ENCODE results near the gene RTF2. TPM values are rescaled to one million over a fixed set of nuclear protein-coding genes. Genes with fewer than 3 reads are reported as not detected.

Gene RTF2
- total RNA-seq, 1 donor from 2014 or later = 42.4 TPM

DNA sequence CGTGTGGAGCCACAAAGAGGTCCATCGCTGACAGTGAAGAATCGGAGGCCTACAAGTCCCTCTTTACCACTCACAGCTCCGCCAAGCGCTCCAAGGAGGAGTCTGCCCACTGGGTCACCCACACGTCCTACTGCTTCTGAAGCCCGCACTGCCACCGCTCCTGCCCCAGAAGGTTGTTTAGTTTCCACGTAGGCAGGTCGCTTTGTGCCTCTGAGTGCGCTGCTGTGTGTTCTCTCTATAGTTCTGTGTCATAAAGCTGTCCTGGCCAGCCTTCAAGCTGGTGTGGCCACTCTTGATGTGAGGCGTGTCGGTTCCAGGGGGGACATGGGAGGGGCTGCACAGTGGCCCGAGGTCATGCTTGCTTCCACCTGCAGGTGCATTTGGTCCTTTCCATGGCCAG is 49.7 kb downstream of the RTF2 start:
- H3K9ac ChIP-seq = no peak overlapping the region
- no peak overlapping the region for H2AFZ ChIP-seq (replicated peaks)
- TF ChIP-seq EZH2phosphoT487 (IDR thresholded peaks at IDR 0.05) = no peak
- TF ChIP-seq EZH2 (IDR thresholded peaks at IDR 0.05) = no peak
- TF ChIP-seq, protein P1, sequence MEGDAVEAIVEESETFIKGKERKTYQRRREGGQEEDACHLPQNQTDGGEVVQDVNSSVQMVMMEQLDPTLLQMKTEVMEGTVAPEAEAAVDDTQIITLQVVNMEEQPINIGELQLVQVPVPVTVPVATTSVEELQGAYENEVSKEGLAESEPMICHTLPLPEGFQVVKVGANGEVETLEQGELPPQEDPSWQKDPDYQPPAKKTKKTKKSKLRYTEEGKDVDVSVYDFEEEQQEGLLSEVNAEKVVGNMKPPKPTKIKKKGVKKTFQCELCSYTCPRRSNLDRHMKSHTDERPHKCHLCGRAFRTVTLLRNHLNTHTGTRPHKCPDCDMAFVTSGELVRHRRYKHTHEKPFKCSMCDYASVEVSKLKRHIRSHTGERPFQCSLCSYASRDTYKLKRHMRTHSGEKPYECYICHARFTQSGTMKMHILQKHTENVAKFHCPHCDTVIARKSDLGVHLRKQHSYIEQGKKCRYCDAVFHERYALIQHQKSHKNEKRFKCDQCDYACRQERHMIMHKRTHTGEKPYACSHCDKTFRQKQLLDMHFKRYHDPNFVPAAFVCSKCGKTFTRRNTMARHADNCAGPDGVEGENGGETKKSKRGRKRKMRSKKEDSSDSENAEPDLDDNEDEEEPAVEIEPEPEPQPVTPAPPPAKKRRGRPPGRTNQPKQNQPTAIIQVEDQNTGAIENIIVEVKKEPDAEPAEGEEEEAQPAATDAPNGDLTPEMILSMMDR (IDR thresholded peaks at IDR 0.05) = no peak
- no peak overlapping the region for H3K27ac ChIP-seq
- H3K4me1 ChIP-seq = no peaks in the 10 kb centered on the region
- no peak overlapping the region for H3K27ac Mint-ChIP-seq
- no peak overlapping the region for H3K4me3 Mint-ChIP-seq
- peaks cover 16% of the 10 kb centered on the region for H3K9me3 Mint-ChIP-seq
- H3K4me3 ChIP-seq = no peak overlapping the region
- DNase-seq (ENCODE audit: low spot score) = no peak
- no peak overlapping the region for H3K4me2 ChIP-seq
- no peaks in the 10 kb centered on the region for H3K9me3 ChIP-seq (ENCODE audit: low read depth)
- no peaks in the 10 kb centered on the region for H3K27me3 ChIP-seq
- no peaks in the 10 kb centered on the region for H4K20me1 ChIP-seq (ENCODE audit: low read depth)
- peaks cover 7% of the 10 kb centered on the region for H3K27me3 Mint-ChIP-seq (ENCODE audit: insufficient read depth, low read depth)
- no peaks in the 10 kb centered on the region for H3K79me2 ChIP-seq (ENCODE audit: low read depth)
- no peaks in the 10 kb centered on the region for H3K36me3 ChIP-seq
- no peaks in the 10 kb centered on the region for H3K4me1 Mint-ChIP-seq
- peaks cover 35% of the 10 kb centered on the region for H3K36me3 Mint-ChIP-seq
- no peaks in the 10 kb centered on the region for H3F3A ChIP-seq (ENCODE audit: low read depth)

DNA sequence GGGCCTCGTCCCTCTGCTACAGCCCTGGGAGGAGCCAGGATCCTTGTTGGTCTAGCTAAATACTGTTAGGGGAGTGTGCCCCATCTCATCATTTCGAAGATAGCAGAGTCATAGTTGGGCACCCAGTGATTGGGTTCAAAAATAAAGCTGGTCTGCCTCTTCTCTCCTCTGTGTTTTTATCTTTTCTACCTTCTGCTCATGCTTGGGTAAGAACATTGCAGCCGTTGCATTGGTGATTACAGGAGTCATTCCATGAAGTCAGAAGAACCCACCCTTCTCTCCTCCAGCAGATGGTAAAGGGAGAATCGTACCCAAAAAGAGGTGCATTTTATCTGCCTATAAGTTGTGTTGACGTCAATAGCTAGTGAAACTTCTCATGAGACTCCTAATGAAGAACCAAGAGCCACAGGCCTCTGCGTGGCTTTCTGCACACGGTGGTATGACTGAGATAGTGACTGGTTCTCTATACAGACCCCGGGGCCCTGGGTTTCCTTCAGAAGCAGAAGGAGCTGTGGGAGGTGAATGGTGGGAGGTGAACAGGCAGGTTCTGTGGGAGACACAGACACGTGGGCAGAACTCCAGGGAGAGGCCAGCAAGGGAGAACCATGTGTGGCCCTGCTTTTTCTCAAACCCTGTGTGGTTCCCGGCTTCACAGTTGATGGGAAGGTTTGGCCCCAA is 50.4 kb downstream of the RTF2 start:
- H3K27ac Mint-ChIP-seq = no peak overlapping the region
- Histone ChIP-seq H3K4me2 (no peak overlapping the region), H3K27me3 (no peaks in the 10 kb centered on the region), H3F3A (ENCODE audit: low read depth) (no peaks in the 10 kb centered on the region), H3K4me3 (no peak overlapping the region), H4K20me1 (ENCODE audit: low read depth) (no peaks in the 10 kb centered on the region), H2AFZ (replicated peaks) (no peak overlapping the region), H3K79me2 (ENCODE audit: low read depth) (no peaks in the 10 kb centered on the region), H3K4me1 (no peaks in the 10 kb centered on the region), H3K9ac (no peak overlapping the region), H3K36me3 (no peaks in the 10 kb centered on the region), H3K9me3 (ENCODE audit: low read depth) (no peaks in the 10 kb centered on the region), H3K27ac (no peak overlapping the region)
- peaks cover 9% of the 10 kb centered on the region for H3K27me3 Mint-ChIP-seq (ENCODE audit: insufficient read depth, low read depth)
- no peak for DNase-seq (ENCODE audit: low spot score)
- peaks cover 35% of the 10 kb centered on the region for H3K36me3 Mint-ChIP-seq
- no peaks in the 10 kb centered on the region for H3K4me1 Mint-ChIP-seq
- TF ChIP-seq, protein P1 (IDR thresholded peaks at IDR 0.05) = no peak
- TF ChIP-seq EZH2 (IDR thresholded peaks at IDR 0.05) = no peak
- no peak for TF ChIP-seq EZH2phosphoT487 (IDR thresholded peaks at IDR 0.05)
- H3K9me3 Mint-ChIP-seq = peaks cover 16% of the 10 kb centered on the region
- H3K4me3 Mint-ChIP-seq = no peak overlapping the region

DNA sequence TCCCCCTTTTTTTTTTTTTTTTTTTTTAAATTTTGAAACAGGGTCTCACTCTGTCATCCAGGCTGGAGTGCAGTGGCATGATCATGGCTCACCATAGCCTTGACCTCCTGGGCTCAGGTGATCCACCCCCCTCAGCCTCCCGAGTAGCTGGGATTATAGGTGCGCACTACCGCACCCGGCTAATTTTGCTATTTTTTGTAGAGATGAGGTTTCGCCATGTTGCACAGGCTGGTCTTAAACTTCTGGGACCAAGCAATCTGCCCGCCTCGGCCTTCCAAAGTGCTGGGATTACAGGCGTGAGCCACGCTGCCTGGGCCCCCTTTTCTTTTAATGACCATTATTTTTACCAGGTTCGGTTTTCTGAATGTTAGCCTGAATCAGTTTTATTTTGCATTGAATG is 51.1 kb downstream of the RTF2 start:
- Histone ChIP-seq H3K27me3 (no peaks in the 10 kb centered on the region), H3K36me3 (no peaks in the 10 kb centered on the region), H2AFZ (replicated peaks) (no peak overlapping the region), H3K79me2 (ENCODE audit: low read depth) (no peaks in the 10 kb centered on the region), H3F3A (ENCODE audit: low read depth) (no peaks in the 10 kb centered on the region), H3K9me3 (ENCODE audit: low read depth) (no peaks in the 10 kb centered on the region), H3K4me2 (no peak overlapping the region), H4K20me1 (ENCODE audit: low read depth) (no peaks in the 10 kb centered on the region), H3K27ac (no peak overlapping the region), H3K9ac (no peak overlapping the region), H3K4me3 (no peak overlapping the region), H3K4me1 (no peaks in the 10 kb centered on the region)
- Mint-ChIP-seq H3K4me3 (no peak overlapping the region), H3K27ac (no peak overlapping the region), H3K27me3 (ENCODE audit: insufficient read depth, low read depth) (peaks cover 9% of the 10 kb centered on the region), H3K4me1 (no peaks in the 10 kb centered on the region), H3K36me3 (peaks cover 35% of the 10 kb centered on the region), H3K9me3 (peaks cover 16% of the 10 kb centered on the region)
- DNase-seq (ENCODE audit: low spot score) = no peak
- TF ChIP-seq, protein P1 (IDR thresholded peaks at IDR 0.05) = no peak
- TF ChIP-seq EZH2phosphoT487 (IDR thresholded peaks at IDR 0.05) = no peak
- no peak for TF ChIP-seq EZH2 (IDR thresholded peaks at IDR 0.05)
